ENCODE measurements around the gene VWA5B2.

Gene VWA5B2

DNA sequence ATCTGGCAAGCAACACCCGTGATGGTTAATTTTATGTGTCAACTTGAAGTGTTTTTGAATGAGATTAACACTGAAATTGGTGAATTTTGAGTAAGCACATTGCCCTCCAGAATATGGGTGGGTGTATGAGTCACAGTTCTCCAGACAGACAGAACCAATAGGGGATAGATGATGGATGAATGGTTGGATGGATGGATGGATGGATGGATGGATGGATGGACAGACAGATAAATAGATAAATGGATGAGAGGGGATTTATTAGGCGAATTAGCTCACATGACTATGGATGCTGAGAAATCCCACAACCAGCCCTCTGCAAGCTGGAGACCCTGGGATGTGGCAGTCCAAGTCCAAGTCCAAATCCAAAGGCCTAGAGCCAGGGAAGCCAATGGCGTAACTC lies 5.4 kb upstream of the VWA5B2 start:
- no peak for DNase-seq (ENCODE audit: low read depth)

GRCh38 chr3:184227481-184227935 lies 1.9 kb upstream of the VWA5B2 start:
- peak; percentile 32 for DNase-seq (ENCODE audit: low read depth)

- no peak for DNase-seq (ENCODE audit: low read depth)
These were observed 828 bp upstream of the VWA5B2 start for GRCh38 chr3:184228376-184229137.

DNA sequence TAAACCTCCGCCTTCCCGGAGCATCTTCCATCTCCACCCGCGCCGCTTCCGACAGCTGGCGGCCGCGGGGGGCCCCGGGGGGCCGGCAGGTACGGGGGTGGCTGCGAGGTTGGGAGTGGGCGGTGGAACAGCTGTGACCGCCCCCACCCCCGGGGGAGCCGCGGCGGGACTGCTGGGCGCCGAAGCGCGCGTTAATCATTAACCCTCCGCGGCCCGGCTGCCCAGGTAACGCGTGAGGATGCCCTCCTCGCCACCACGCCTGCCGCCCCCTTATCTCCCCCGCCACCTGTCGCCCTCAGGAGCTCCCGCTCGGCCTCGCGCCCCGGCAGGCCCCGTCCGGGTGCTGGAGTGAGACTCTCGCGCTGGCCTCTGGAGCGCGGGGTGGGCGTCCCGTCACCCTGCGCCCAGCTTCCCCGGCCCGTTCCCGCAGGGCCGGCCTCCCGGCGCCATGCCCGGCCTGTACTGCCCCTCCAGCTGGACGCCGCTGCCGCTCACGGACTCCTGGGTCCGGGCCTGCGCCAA lies 757 bp downstream of the VWA5B2 start:
- no peak for DNase-seq (ENCODE audit: low read depth)

- DNase-seq (ENCODE audit: low read depth): no peak
These were observed 1.5 kb downstream of the VWA5B2 start for GRCh38 chr3:184230603-184231528.

DNA sequence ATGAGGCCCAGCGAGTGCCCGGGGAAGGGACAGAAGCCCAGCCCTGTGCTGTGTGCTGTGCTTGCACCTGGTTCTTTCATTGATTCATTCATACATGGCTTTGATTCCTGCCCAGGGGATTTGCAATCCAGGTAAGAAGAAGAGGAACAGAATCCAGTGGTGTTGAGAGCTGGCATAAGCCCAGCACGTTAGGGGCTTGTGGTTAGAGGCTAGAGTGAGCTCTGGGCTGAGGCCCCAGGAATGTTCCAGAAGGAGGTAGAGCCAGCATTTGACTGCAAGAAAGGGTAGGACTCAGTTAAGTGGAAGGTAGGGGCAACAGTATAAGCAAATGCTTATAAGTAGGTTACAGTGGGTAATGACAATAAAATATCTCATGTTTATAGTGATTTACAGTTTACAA lies 2.3 kb downstream of the VWA5B2 start:
- DNase-seq (ENCODE audit: low read depth): no peak

DNA sequence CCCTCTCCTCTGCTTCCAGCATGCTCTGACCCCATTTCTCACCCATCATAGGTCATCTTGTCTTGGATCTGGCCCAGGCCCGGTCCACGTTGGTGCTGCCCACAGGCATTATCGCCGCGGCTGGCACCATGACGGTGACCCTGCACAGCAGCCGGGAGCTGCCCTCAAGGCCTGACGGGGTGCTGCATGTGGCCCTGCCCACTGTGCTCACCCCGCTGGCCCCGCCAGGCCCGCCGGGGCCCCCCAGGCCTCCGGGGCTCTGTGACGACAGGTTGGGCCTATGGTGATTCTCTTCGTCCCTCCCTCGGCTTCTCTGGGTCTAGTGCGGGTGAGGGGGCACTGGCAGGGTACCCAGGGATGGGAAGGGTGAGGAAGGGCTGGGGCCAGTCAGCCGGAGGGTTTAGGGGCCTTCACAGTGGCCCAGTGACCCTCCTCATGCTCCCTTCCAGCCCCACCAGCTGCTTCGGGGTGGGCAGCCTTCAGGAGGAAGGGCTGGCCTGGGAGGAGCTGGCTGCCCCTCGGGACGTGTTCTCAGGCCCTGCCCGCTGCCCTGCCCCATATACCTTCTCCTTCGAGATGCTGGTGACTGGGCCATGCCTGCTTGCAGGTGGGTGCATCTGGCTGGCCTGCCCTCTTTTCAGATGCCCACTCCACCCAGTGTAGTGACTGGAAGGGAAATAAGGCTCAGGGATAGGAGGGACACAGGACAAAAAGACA lies 3.9 kb downstream of the VWA5B2 start:
- no peak for DNase-seq (ENCODE audit: low read depth)

DNA sequence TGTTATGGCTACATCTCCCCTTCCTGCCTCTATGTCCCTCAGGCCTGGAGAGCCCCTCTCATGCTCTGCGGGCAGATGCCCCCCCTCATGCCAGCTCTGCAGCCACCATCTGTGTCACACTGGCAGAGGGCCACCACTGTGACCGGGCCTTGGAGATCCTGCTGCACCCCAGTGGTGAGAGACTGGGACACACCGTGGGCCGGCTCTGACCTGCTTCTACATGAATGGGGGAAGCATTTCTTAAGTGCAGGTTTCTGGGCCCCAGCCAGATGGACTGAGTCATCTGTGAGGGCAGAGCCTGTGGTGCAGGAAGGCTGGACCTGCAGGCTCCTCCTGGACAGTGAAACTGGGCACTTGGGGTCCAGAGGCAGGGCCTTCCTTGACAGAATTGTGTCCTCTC lies 4.8 kb downstream of the VWA5B2 start:
- DNase-seq (ENCODE audit: low read depth): no peak

DNA sequence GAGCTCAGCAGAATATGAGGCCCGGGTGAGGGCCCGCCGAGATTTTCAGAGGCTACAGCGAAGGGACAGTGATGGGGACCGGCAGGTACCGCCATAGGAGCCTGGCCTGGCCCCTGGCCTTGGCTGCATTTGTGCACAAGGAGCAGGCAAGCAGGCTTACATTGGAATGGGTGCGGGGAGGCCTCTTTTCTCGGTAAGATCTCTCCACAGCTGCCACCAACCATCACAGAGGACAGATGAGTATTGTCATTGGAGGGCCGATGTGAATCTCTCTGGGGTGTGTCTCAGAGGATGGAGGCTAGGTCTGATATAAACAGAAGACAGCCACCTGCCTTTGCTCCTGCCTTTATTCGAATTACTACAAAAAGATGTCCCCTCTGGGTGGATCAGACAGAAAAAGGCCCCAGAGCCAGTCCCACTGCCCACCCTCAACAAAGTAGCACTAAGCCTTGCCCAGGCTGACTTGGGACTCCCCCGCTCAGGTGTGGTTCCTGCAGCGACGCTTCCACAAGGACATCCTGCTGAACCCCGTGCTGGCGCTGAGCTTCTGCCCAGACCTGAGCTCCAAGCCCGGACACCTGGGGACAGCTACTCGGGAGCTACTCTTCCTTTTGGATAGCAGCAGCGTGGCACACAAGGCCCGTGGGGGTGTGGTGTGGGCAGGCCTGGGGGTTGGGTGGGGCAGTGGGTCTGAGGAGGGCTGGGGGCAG lies 5.4 kb downstream of the VWA5B2 start:
- no peak for DNase-seq (ENCODE audit: low read depth)

DNA sequence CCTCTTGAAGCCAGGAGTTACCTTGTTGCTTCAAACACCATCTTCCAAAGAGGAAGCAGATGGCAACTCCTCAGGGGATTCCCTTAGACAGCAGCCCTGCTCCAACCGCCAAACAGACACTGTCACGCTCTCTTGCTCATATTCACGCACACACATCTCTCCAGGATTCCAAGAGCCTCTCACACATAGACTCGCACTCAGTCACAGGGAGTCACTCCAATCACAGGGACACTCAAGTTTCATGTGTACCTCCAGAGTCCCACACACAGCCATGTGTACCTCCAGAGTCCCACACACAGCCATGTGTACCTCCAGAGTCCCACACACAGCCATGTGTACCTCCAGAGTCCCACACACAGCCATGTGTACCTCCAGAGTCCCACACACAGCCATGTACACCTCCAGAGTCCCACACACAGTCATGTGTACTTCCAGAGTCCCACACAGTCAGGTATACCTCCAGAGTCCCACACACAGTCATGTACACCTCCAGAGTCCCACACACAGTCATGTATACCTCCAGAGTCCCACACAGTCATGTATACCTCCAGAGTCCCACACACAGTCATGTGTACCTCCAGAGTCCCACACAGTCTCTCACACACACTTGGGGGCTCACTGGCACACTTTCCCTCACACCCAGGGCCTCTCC lies 6.1 kb downstream of the VWA5B2 start:
- DNase-seq (ENCODE audit: low read depth): no peak

DNA sequence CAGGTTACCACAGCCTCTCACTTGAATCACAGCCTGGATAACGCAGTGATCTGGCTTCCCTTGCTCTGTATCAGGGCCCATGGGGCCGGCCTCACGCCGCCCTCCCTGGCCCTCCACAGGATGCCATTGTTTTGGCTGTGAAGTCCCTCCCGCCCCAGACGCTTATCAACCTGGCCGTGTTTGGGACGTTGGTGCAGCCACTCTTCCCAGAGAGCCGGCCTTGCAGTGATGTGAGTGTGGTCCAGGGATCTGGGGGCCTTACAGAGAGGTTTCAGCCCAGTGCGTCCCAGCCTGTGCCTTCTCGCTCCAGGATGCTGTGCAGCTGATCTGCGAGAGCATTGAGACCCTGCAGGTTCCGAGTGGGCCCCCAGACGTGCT lies 6.6 kb downstream of the VWA5B2 start:
- no peak for DNase-seq (ENCODE audit: low read depth)

DNA sequence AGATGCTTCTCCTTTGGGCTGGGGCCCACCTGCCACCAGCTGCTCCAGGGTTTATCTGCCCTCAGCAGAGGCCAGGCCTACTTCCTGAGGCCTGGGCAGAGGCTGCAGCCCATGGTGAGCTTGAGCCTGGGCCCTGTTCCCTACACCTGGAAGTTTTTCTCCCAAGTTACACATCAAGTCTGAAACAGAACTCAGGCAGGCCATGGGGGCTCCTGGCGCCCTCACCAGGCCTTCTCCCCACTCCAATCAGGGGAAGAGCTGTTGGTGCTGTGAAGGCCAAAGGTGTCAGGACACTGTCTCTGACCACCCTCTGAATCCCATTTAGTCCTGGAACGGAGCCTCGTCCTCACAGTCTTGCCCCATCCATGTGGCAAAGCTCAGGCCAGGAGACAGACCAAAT lies 7.3 kb downstream of the VWA5B2 start:
- DNase-seq (ENCODE audit: low read depth): no peak

GRCh38 chr3:184237211-184237610 lies 7.8 kb downstream of the VWA5B2 start:
- no peak for DNase-seq (ENCODE audit: low read depth)

DNA sequence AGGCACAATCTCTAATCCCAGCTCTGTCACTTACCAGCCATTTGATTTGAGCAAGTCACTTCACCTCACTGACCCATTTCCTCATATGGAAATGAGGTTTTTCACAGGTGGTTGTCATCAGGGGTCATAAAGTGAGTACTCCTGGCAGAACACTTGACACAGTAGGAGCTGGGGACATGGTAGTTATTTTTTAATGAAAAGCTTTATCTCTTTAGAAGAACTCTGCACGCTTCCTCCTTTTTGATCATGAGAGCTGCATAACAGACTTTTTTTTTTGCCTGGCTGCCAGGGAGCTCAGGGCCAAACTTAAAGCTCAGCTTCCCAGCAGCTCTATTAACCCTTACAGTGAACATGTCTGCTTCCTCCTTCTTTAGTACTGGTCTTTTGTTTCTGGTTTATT lies 8.4 kb downstream of the VWA5B2 start:
- DNase-seq (ENCODE audit: low read depth): no peak

DNA sequence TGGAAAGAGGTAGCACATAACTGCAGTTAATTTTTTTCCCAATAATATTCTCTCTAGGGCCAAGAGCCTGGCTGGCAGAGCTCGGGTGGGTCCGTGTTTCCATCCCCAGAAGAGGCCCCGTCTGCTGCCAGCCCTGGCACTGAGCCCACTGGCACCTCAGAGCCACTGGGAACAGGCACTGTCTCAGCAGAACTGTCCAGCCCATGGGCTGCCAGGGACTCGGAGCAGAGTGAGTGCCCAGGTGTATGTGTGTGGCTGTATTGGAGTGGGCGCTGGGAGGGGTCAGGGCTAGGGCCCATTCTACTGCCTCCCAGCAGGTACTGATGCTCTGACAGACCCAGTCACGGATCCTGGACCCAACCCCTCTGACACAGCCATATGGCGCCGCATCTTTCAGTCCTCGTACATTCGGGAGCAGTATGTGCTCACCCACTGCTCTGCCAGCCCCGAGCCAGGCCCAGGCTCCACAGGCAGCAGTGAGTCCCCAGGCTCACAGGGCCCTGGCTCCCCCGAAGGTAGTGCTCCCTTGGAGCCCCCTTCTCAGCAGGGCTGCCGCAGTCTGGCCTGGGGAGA lies 8.9 kb downstream of the VWA5B2 start:
- no peak for DNase-seq (ENCODE audit: low read depth)

GRCh38 chr3:184239221-184239620 lies 9.8 kb downstream of the VWA5B2 start:
- no peak for DNase-seq (ENCODE audit: low read depth)

DNA sequence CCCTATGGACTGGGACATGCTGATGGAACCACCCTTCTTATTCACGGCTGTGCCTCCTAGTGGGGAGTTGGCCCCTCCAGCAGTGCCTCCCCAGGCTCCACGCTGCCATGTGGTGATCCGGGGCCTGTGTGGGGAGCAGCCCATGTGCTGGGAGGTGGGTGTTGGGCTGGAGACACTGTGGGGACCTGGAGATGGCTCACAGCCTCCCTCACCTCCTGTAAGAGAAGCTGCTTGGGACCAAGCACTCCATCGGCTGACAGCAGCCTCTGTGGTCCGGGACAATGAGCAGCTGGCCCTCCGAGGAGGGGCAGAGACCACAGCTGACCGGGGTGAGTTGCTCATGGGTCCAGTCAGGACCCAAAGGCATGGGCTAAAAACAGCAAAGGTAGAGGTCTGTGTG lies 10.3 kb downstream of the VWA5B2 start:
- no peak for DNase-seq (ENCODE audit: low read depth)

- DNase-seq (ENCODE audit: low read depth): no peak
These were observed 11.2 kb downstream of the VWA5B2 start for GRCh38 chr3:184240384-184241140.

- no peak for DNase-seq (ENCODE audit: low read depth)
These were observed 11.7 kb downstream of the VWA5B2 start for GRCh38 chr3:184241141-184241446.

Measured in T follicular helper cell (primary cell).